Measurements from ENCODE around the gene GMDS.

The GMDS gene

DNA sequence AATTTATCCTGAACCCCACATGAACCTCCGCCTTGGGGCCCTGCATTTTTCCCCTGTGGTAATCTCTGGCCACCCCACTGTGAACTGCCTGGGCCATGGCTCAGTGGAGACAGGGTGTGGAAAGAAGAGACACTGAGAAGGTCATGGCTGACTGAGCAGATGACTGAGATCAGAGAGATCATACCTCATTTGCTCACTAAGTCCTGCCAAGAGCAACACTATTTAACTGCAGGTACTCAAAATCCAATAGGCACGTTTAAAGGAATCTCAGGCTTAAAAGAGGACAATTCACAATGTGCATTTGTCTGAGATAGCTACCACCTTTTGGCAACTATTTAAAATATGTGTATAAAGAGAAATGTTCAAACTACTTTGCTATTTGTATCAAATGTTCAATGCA is 305.0 kb downstream of the GMDS start:
- DNase-seq (ENCODE audit: low read depth, low spot score), result no peak

DNA sequence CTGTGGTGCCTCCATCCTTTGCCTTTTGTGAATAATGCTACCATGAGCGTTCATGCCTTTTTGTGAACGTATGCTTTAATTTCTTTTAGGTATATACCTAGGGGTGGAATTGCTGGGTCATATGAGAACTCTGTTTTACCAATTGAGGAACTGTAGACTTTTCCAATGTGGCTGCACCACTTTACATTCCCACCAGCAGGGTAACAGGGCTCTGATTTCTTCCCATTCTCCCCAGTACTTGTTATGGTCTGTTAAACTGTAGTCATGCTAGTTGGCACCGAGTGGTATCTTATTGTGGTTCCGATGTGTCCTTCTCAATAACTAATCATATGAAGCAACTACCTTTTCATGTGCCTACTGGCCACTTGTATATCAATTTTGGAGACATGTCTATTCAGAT is 312.1 kb downstream of the GMDS start:
- DNase-seq (ENCODE audit: low read depth, low spot score), result no peak

DNA sequence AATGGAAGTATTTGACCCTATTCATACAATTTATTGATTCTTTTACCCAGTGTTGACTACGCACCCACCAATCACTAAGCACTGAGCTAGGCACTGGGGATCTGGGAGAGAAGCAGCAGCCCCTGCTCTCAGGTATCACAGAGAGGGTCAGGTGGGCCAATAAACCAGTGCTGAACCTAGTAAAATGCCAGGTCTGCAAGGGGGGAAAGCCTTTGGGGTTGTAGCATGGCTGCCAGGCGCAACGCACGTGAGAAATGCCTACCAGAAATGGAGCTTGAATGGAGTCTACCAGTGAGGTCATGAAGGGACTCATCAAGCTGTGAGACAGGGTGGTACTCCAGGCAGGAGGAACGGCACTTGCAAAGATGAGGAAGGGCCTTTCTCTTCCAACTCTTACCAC is 313.6 kb downstream of the GMDS start:
- no peak for DNase-seq (ENCODE audit: low read depth, low spot score)

DNA sequence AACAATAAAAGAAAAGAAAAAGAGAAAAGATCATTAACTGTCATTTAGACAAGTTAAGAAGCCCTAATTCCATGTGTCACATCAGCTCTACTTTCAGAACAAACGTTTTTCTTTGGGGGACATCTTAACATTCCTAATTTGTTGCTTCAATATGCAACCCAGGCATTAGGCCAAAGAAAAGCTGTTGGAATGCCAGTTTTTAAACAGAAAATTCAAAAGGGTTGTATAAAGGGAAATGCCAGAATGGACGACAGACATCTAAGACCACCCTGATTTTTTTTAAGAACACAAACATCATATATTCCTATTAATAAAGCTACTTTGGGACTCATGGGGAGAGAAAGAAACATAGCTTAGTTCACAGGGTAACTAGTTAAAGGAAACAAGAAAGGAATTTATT is 315.0 kb downstream of the GMDS start:
- DNase-seq (ENCODE audit: low read depth, low spot score), result no peak

DNA sequence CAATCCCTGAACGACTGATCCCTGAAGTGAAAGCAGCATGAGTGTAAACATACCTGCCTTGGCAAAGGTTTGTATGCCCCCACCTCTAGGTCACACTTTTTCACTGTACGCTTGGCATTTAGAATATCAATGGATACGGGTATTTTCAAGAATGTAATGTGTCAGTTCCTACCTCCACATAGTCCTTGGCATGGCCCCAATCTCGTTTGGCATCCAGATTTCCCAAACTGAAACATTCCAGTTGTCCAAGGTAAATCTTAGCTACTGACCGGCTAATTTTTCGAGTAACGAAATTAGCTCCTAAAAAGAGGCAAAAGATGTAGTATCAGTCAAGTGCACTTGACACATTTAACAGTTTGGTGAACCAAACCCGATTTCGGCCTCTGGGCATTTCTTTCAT is 315.5 kb downstream of the GMDS start:
- no peak for DNase-seq (ENCODE audit: low read depth, low spot score)

DNA sequence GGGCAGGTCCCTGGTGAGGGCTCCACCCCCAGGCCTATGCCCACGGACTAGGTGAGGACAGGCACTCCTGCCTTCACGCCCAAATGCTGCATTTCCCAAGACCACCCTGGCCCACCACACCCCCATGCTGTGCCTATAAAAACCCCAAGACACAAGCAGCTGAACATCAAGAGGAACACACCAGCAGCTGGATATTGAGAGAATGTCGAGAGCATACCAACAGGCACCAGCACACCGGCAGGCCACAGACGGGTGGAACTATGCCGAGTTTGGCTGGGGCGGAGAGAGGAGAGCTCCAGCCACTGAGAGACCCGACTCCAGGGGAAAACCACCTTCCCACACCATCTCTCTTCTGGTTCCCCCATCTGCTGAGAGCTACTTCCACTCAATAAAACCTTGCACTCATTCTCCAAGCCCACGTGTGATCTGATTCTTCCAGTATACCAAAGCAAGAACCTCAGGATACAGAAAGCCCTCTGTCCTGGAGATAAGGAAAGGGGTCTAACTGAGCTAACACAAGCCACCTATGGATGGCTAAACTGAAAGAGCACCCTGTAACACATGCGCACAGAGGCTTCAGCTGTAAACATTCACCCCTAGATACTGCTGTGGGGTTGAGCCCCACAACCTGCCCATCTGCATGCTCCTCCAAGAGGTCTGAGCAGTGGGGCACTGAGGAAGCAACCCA is 319.5 kb downstream of the GMDS start:
- no peak for DNase-seq (ENCODE audit: low read depth, low spot score)

DNA sequence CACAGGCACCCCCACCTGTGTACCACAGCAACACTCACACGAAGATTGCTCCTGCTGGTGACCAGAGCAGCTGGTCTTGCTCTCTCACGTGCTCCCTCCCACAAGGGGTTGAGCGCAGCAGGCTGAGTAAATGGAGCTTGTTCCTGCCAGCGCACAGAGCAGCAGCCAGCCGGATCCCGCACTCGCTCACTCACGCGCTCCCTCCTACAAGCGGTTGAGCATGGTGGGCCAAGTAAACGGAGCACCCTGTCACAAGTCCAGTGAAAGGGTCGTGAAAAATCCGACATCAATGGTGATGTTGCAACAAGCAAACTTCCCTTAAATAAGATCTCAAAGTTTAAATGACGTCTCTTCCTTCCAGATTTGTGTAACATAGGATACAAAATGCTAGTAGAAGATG is 322.0 kb downstream of the GMDS start:
- DNase-seq (ENCODE audit: low read depth, low spot score), result no peak

DNA sequence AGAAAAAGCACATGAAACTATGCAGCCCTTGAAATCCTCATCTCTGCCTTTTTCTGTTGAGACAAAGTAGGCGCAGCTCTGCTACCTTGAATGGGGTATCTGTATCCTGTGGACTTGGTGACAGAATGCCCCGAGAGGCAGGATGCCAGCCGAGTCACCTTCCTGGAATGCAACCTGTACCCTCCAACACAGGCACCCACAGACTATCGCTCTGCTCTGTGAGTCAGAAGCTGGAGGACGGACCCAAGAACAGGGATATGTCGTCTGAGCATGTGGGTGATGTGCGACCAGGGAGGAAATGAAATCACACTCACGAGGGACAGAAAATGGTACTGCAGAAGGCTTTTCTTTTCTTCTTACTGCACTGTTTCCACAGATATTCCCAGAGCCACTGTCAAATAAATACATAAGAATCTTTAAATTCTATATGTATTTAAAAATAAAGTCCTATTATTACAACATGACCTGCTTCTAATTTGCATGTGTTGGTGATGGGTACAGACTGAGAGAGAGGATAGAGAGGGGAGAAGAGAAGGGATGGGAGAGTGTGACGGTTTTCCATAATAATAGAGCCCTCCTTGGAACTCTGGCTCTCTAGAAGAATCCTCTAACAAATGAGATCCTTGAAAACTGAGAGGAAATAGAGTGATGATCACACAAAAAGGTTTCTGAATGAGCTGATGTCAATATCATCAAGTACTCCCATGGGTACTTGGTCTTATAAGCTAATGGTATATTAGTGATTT is 327.6 kb downstream of the GMDS start:
- no peak for DNase-seq (ENCODE audit: low read depth, low spot score)

DNA sequence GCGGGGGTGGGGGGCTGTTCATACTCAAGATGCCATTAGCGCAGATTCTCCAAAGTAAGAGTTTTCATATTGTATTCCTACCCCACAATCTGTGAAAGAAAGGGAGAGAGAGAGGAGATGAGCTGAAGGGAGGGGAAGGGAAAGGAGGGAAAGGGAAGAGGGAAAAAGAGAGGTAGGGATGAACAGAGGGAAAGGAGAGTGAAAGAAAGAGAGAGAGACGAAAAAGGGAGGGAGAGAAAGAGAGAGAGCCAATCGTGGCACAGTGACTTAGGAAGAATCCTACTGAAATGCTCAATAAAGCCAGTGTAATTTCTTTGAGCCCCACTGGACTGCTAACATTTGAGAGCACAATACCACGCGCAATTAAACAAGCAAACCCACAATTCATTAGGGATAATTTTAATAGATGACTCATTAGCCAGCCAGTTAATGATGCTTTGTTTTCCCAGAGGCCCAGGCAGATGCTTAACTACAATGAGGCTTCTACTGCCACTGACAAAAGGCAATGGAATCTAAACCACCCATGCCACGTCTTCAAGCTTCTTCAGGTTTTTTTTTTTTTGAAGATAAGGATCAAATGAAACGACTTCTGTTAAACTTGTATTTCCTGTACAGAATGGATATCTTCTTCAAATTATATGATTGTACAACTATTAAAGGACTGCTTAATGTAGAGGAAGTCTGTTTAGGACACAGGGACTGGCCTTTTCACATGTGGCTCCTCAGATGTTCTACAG is 328.9 kb downstream of the GMDS start:
- DNase-seq (ENCODE audit: low read depth, low spot score), result no peak

DNA sequence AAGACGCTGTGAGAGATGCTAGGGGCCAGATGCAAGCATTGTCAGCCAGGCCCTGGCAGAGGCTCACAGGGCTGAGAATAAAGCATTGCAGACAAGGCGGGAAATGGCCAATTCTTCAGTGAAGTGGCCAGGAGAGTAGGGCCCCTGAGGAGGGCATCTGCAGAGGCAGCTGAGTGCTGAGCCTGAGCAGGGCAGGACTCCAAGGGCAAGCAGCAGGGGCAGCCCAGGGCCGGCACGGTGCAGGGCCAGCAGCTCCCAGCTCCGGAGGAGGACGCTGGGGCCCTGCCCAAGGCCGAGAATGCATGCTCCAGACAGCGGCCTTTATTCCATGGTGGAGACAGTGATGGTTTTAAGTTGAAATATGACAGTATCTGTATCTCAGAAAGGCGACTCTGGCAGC is 330.2 kb downstream of the GMDS start:
- DNase-seq (ENCODE audit: low read depth, low spot score), result no peak

DNA sequence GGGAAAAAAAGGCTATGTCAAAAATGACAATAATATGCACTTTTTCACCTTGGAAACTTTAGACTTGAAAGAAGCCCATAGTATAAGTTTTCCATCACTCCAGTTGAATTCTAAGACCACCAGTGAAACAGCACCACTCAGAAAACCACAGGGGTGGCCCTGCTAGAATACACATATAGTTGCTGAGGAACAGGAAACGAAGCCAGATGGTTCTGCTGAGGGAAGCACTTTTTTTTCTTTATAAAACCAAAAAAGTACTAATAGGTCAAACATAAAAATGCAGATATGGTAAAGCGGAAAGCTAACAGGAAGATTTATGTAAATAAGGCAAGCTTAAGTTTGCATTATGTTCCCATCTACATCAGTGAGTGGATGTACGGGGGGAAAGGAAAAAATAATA is 331.8 kb downstream of the GMDS start:
- DNase-seq (ENCODE audit: low read depth, low spot score), result no peak

DNA sequence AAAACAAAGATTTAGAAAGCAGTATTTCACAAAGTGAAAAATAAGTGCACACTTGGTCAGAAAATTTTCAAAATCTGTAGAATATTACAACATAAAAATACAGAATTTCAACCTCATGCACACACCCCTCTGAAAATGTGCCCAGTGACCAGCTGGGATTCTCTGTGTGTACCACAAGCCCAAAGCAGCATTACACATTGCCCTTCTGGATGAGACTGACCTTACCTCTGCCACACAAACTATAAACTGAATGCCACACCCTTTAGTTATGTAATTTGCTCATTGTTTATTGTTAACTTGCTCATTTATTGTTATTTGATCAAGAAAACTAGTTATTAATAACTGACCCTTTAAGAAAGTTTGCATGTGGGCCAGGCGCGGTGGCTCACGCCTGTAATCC is 332.7 kb downstream of the GMDS start:
- no peak for DNase-seq (ENCODE audit: low read depth, low spot score)

DNA sequence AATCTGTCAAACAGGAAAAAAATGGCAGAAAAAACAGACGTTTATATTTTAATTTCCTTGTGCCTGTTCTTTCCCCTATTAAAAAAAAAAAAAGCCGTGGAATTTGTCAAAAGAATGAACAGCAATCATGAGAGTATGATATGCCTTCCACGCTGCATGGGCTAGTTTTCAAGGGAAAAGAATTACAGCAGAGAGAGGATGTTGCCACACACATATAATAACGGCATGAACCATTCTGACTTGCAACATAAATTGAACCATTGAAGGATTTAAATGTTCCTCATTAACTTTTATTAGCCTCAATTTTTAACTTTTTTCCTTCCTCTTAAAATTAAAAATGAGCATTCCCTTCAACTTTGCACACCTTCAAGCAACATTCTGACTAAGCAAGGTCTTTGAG is 333.9 kb downstream of the GMDS start:
- DNase-seq (ENCODE audit: low read depth, low spot score), result no peak

DNA sequence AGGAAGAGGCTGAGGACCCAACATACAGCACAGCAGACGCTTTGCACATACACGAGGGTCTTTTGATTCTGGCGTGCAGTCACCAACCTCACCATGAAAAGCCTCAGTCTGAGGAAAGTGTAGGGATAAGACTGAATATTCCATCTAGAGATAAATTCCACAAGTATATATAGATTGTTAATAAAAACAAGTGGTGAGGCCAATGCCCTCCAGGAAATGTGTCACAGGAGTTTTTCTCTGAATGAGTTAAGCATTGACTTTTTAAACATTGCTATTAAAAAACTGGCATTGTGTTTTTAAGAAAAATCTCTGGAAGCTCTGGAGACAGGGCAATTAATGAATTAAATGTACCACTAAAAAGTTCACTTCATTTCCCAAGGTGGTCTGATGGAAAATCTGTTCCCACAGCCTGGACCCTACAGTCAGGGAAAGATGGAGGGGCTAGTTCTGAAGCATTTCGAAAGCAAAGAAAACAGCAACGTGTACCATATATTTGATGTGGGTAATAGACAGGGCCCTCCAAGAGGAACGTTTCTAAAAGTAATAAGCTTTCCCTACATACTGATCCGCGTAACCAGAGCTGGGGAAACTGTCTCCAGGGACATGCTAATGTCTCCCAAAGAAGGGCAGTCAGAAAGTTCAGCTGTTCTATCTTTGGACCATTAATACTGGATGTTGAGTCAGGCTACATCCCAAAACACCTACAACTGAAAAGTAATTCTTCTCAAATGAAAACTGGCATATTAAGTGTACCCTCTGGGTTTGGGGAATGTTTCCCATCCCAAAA is 334.6 kb downstream of the GMDS start:
- DNase-seq (ENCODE audit: low read depth, low spot score), result no peak

DNA sequence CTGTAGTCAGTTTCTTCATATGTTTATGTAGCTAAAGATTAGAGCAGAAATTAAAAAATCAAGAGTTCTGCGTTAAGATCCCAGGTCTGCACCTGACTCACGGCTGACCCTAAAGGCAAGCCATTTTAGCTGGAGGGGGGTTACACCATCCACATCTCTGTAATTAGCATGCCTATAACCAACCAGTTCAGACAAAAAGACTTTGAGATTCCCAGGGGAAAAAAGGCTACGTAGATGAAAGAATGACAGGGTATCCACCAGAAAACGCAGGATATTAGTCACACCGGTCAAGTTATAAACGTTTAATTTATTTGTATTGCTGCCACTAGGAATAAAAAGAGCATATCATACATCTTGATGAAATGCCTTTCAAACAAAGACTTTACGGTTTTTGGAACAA is 336.6 kb downstream of the GMDS start:
- no peak for DNase-seq (ENCODE audit: low read depth, low spot score)

DNA sequence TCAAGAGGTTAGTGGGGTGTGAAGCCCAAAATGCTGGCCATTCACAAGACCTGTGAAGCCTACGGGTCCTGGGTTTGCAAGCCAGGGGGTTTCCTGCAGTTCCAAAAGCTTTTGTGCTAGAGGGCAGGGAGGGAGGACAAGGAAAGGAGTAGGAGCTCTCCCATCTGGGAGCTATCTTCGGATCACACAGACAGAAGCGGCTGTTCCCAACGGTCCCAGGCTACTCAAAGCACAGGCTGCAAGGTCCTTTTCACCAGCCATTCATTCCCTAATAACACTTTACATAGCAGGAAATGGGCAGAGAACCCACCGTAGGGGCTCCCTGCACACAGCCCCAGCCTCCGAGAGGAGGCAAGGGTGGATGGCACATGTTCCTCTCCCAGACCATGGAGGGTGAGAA is 338.8 kb downstream of the GMDS start:
- DNase-seq (ENCODE audit: low read depth, low spot score), result no peak

DNA sequence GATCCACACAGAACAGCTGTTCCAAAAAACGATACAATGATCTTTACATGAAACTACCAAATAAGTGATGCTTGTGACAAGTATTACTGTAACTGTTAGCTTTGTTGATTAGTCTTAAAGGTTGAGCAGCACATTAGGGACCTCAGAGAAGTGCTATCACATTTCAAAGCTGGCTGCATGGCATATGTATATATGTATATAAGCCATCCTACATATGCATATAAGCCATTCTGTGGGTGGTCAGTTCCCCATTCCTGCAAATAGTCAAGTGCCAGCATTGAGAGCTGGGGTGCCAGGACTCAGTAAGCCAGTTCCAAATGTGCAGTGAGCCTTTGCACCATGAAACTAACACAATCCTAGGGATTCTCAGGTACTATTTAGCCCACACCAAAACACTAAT is 339.4 kb downstream of the GMDS start:
- no peak for DNase-seq (ENCODE audit: low read depth, low spot score)

DNA sequence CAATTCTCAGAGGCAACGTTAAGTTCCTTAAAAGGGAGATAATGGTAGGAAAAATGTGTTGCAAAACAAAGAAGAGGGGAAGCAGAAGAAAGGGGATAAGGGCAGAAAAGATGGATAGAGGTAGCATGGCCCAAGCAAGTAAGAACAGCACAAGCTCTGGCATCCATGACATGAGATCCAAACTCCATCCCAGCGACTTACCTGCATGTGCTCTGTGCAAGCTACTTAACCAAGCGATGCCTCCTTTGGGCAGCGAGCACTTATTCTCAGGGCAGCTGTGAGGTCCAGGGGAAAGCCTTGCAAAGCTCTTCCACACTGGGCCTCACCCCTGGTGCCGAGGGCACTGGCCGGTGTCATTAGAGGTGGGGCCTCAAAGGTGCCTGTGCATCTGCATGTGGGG is 340.5 kb downstream of the GMDS start:
- DNase-seq (ENCODE audit: low read depth, low spot score), result no peak

DNA sequence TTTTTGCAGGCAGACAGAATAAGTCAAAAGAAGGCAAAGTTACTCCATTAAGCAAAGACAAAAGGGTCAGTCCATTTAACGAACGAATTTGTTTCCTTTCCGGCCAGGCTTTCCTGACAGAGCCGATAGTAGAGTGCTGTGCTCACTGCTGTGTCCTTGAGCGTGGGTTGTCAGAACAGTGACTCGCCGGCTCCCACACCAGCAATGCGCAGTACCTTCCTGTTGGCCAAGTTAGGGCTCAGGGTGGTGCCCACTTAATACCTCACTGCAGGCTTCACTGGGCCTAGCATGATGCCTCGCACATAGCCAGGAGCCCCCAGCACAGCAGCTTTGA is 341.0 kb downstream of the GMDS start:
- no peak for DNase-seq (ENCODE audit: low read depth, low spot score)

DNA sequence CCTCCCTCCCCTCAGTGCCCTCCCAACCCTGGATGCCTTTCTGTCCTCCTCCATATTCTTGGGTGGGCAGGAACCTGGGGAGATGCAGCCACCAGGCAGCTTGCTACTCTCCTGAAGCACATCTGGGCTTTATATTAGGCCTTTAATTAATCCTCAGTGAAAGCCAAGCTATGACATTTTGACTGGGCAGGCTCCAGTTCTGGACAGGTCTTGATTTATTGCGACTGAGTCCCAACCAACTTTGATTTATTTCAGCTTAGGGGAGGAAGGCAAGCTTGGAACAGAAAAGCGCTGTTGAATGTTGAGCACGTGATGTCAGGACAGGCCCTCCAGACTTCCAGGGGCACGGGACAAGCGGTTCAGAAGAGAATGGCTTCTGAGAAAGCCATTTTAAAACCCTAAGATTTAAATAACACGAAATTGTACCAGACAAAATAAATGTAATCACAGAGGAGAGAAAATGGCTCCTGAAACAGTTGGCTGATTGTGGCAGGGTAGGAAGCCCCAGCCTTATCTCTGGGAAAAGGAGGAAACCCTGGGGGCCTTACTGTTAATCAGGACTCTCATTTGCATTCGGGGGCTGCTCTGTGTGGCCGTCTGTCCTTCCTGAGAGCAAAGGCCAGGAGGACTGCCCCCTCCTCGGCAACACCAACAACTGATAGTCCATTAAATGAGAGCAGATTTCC is 341.5 kb downstream of the GMDS start:
- DNase-seq (ENCODE audit: low read depth, low spot score), result no peak

DNA sequence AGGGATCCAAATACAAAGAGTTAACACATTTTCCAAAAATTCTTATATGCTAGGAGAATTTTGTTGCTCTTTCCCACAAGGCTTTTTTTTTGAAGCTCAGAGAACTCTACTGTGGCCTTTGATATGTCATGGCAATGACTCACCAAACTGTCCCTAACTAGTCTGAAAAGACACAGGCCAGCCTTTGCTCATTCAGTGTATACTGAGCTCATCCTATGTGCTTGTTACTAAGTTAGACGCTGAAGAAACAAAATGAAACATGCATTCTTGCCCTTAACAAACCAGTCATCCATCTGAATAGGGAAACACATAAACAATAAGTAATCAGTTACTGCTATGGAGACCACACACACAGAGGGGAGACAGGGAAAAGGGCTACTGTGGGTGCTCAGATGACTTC is 343.8 kb downstream of the GMDS start:
- DNase-seq (ENCODE audit: low read depth, low spot score), result no peak

DNA sequence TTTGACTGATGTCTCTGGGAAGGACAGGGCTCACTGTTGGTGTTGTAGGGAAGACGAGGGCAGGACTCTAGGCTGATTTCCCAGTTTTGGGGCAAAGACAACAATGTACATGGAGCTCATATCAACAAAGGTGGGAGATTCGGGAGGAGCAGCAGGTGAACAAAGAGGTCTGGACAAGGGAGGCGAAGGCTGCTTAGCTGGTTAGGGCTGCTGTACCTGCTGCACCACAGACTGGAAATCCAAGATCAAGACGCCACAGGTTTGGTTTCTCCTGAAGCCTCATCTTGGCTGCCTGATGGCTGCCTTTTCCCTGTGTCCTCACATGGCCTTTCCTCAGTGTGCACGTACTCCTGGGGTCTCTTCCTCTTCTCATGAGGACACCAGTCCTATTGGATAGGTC is 348.5 kb downstream of the GMDS start:
- DNase-seq (ENCODE audit: low read depth, low spot score), result no peak

Data from brain pericyte (primary cell).